Measurements from ENCODE around the gene ANKS6.

DNA sequence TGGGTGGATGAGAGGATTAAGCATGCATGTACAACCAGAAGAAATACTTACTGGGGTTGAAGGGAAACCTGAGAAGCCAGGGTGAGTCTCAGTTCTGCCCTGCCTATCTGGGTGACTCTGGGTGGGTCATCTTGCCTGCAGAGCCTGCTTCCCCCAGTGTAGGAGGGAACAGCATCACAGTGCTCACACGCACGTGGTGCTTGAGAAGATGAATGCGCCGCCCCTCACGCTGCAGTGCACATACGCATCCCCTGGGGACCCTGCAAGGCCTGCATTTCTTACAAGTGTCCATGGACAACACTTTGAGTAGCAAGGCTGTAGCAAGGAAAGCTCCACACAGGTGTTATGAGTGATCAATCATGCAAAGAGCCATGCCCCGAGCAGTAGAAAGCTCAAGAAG is 68.9 kb downstream of the ANKS6 start:
- TF ChIP-seq TAF1 (IDR thresholded peaks at IDR 0.05; ENCODE audit: borderline replicate concordance, insufficient read depth, low read length) (no peak), POLR2AphosphoS5 (IDR thresholded peaks at IDR 0.05; ENCODE audit: low read depth, low read length) (no peak), SIN3A (IDR thresholded peaks at IDR 0.05; ENCODE audit: borderline replicate concordance, insufficient read depth, low read length) (no peak)
- TF ChIP-seq, protein P1, sequence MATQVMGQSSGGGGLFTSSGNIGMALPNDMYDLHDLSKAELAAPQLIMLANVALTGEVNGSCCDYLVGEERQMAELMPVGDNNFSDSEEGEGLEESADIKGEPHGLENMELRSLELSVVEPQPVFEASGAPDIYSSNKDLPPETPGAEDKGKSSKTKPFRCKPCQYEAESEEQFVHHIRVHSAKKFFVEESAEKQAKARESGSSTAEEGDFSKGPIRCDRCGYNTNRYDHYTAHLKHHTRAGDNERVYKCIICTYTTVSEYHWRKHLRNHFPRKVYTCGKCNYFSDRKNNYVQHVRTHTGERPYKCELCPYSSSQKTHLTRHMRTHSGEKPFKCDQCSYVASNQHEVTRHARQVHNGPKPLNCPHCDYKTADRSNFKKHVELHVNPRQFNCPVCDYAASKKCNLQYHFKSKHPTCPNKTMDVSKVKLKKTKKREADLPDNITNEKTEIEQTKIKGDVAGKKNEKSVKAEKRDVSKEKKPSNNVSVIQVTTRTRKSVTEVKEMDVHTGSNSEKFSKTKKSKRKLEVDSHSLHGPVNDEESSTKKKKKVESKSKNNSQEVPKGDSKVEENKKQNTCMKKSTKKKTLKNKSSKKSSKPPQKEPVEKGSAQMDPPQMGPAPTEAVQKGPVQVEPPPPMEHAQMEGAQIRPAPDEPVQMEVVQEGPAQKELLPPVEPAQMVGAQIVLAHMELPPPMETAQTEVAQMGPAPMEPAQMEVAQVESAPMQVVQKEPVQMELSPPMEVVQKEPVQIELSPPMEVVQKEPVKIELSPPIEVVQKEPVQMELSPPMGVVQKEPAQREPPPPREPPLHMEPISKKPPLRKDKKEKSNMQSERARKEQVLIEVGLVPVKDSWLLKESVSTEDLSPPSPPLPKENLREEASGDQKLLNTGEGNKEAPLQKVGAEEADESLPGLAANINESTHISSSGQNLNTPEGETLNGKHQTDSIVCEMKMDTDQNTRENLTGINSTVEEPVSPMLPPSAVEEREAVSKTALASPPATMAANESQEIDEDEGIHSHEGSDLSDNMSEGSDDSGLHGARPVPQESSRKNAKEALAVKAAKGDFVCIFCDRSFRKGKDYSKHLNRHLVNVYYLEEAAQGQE (IDR thresholded peaks at IDR 0.05; ENCODE audit: insufficient read depth in 1 of 2, low read depth in 2 of 2, low read length in 2 of 2): no peak
